Esophagus squamous epithelium (tissue), 5 donors: ENCODE measurements around the gene ZNF613. TPM values are rescaled to one million over a fixed set of nuclear protein-coding genes. Genes with fewer than 3 reads are reported as not detected.
A peak's percentile ranks its signal among the peaks of the same experiment; 100 is the strongest.

Experiments used
- DNase-seq: peaks from one replicate; lab custom pipeline; 2025; lab: John Stamatoyannopoulos, UW
- H3K27ac ChIP-seq, 4 donors: fragments of 200-600 bp; sonication (generic); one replicate each; pipeline ENCODE4 v1.5.1; 2016 to 2019; ENCODE audit warnings: mild to moderate bottlenecking in 1 of 4
- H3K27me3 ChIP-seq, 4 donors: fragments of 200-600 bp; sonication (generic); 1 replicate in 3 of 4; 2 replicates in 1 of 4; pipeline versions ENCODE4 v1.5.1 to v1.6.0; 2017 to 2021; ENCODE audit warnings: antibody characterized with exemption in 1 of 4
- H3K36me3 ChIP-seq, 3 donors: fragments of 200-600 bp; sonication (generic); one replicate each; pipeline ENCODE4 v1.5.1; 2016 to 2019
- H3K4me1 ChIP-seq, 3 donors: fragments of 200-600 bp; sonication (generic); one replicate each; pipeline ENCODE4 v1.5.1; 2017 to 2019
- H3K4me3 ChIP-seq, 4 donors: fragments of 200-600 bp; sonication (generic); 1 replicate in 3 of 4; 2 replicates in 1 of 4; pipeline ENCODE4 v1.5.1; 2016 to 2019; ENCODE audit warnings: mild to moderate bottlenecking in 2 of 4, moderate library complexity in 1 of 4
- H3K9me3 ChIP-seq, 3 donors: fragments of 200-600 bp; sonication (generic); one replicate each; pipeline ENCODE4 v1.5.1; 2016 to 2019
- POLR2A ChIP-seq, 4 donors: fragments of 450-650 bp; IDR thresholded peaks; one replicate each; pipeline ENCODE4 v1.6.1; 2017; ENCODE audit warnings: antibody characterized with exemption in 4 of 4, mild to moderate bottlenecking in 4 of 4, moderate library complexity in 3 of 4
- WGBS, 2 donors: methylation state at CpG; one replicate each; pipeline ENCODE4 v1.1.5; 2018; 5-methylcytosine and 5-hydroxymethylcytosine counted together
- intact Hi-C: fragments of 100-400 bp; cut with DNase I; formaldehyde crosslinking; loops from one replicate; pipeline ENCODE4 v1.15.0; 2022
- total RNA-seq, 4 donors: library from RNA; depleted of rRNA; stranded (reverse); fragments of >200 nt; gene quantifications; one replicate each; pipeline ENCODE4 v1.1.0, GENCODE V29; 2016
- TF ChIP-seq, protein P1 (sequence below), 6 experiments: fragments of 450-650 bp in 4 of 6; fragments of 200-600 bp in 2 of 6; sonication (generic) in 2 of 6; IDR thresholded peaks; one replicate each; pipeline ENCODE4 v1.5.1; 2016 to 2019; ENCODE audit warnings: antibody characterized with exemption in 6 of 6, mild to moderate bottlenecking in 4 of 6, moderate library complexity in 4 of 6
- donor health status: DM: yes; HTN: yes; CAD: no.

ZNF613 gene
- total RNA-seq, 4 donors from 2014 or later, result 2.9 to 12.0 (median 7.6) TPM

GRCh38 chr19:51994048-51994644 lies 66.9 kb downstream of the ZNF613 start:
- TF ChIP-seq, protein P1, sequence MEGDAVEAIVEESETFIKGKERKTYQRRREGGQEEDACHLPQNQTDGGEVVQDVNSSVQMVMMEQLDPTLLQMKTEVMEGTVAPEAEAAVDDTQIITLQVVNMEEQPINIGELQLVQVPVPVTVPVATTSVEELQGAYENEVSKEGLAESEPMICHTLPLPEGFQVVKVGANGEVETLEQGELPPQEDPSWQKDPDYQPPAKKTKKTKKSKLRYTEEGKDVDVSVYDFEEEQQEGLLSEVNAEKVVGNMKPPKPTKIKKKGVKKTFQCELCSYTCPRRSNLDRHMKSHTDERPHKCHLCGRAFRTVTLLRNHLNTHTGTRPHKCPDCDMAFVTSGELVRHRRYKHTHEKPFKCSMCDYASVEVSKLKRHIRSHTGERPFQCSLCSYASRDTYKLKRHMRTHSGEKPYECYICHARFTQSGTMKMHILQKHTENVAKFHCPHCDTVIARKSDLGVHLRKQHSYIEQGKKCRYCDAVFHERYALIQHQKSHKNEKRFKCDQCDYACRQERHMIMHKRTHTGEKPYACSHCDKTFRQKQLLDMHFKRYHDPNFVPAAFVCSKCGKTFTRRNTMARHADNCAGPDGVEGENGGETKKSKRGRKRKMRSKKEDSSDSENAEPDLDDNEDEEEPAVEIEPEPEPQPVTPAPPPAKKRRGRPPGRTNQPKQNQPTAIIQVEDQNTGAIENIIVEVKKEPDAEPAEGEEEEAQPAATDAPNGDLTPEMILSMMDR (IDR thresholded peaks at IDR 0.05), result no peak
- TF ChIP-seq POLR2A (IDR thresholded peaks at IDR 0.05), result no peak
- Histone ChIP-seq H3K9me3 (peaks cover 21 to 94% (median 89%) of the 10 kb centered on the region in 3 donors), H3K4me3 (peak overlapping the region in 1 of 4 donors; percentile 1), H3K36me3 (peaks cover 18 to 69% (median 28%) of the 10 kb centered on the region in 3 donors), H3K27me3 (no peaks in the 10 kb centered on the region), H3K27ac (no peak overlapping the region), H3K4me1 (no peaks in the 10 kb centered on the region)
- intact Hi-C loops, result no loop called here
- DNase-seq, result no peak
- 96 to 100% methylated on average over 2 of the region's 2 CpGs for WGBS, 2 donors

Other genes starting within 250 kb of the ZNF613 start
- gene SPACA6, start 234.1 kb upstream of the ZNF613 start, total RNA-seq, result 1 to 10 TPM; 2.8 to 7.9 (median 4.8) TPM
- under 1 TPM in 1 of 4 donors, not detected in 3; 0.82 TPM for gene HAS1, start 203.5 kb upstream of the ZNF613 start, total RNA-seq
- gene FPR1, start 175.6 kb upstream of the ZNF613 start, total RNA-seq, result 1 to 10 TPM in 3 of 4 donors, not detected in 1; 1.7 to 6.2 (median 4.4) TPM
- 1 to 10 TPM in 1 of 4 donors, under 1 TPM in 1, not detected in 2; 0.79 to 2.2 TPM for gene FPR2, start 166.3 kb upstream of the ZNF613 start, total RNA-seq
- 1 to 10 TPM in 3 of 4 donors, under 1 TPM in 1; 0.61 to 8.9 (median 3.6) TPM for gene FPR3, start 132.3 kb upstream of the ZNF613 start, total RNA-seq
- gene ZNF577, start 39.5 kb upstream of the ZNF613 start, total RNA-seq, result 10 to 100 TPM in 1 of 4 donors, 1 to 10 TPM in 3; 2.3 to 13.9 (median 3.3) TPM
- 10 to 100 TPM in 1 of 4 donors, 1 to 10 TPM in 3; 5.8 to 13.0 (median 7.1) TPM for gene ZNF649, start 22.5 kb upstream of the ZNF613 start, total RNA-seq
- 10 to 100 TPM in 1 of 4 donors, 1 to 10 TPM in 3; 2.9 to 12.6 (median 6.6) TPM for gene ZNF350, start 59.4 kb downstream of the ZNF613 start, total RNA-seq
- 10 to 100 TPM in 1 of 4 donors, 1 to 10 TPM in 3; 2.8 to 13.9 (median 5.9) TPM for gene ZNF615, start 80.7 kb downstream of the ZNF613 start, total RNA-seq
- gene ZNF614, start 100.9 kb downstream of the ZNF613 start, total RNA-seq, result 1 to 10 TPM; 2.2 to 8.2 (median 4.0) TPM
- 10 to 100 TPM in 1 of 4 donors, 1 to 10 TPM in 3; 4.3 to 13.7 (median 7.6) TPM for gene ZNF432, start 121.4 kb downstream of the ZNF613 start, total RNA-seq
- gene ZNF841, start 168.3 kb downstream of the ZNF613 start, total RNA-seq, result 10 to 100 TPM in 3 of 4 donors, 1 to 10 TPM in 1; 9.0 to 19.5 (median 17.1) TPM
- gene ZNF616, start 212.5 kb downstream of the ZNF613 start, total RNA-seq, result 1 to 10 TPM; 2.4 to 5.1 (median 3.7) TPM
- 1 to 10 TPM; 5.0 to 9.5 (median 7.5) TPM for gene ZNF836, start 244.1 kb downstream of the ZNF613 start, total RNA-seq